HUES48 (cell line): ENCODE measurements around the gene RBM46.

Experiments
- H3K27ac ChIP-seq: one replicate; pipeline ENCODE4 v1.7.0; 2013; ENCODE audit warnings: low read depth, low read length, inconsistent platforms
- H3K27me3 ChIP-seq: 2 replicates; pipeline ENCODE4 v1.6.1; 2013; ENCODE audit warnings: mild to moderate bottlenecking, low read length; ENCODE audit not compliant: control insufficient read depth, insufficient read depth
- H3K36me3 ChIP-seq: 2 replicates; pipeline ENCODE4 v1.6.1; 2013; ENCODE audit warnings: low read length; ENCODE audit not compliant: control insufficient read depth, insufficient read depth
- H3K4me1 ChIP-seq: 2 replicates; pipeline ENCODE4 v1.6.1; 2013; ENCODE audit warnings: mild to moderate bottlenecking, low read length; ENCODE audit not compliant: control insufficient read depth, insufficient read depth
- H3K4me3 ChIP-seq: 2 replicates; pipeline ENCODE4 v1.5.1; 2013; ENCODE audit warnings: mild to moderate bottlenecking, low read depth, low read length
- H3K9ac ChIP-seq: 2 replicates; pipeline ENCODE4 v1.6.1; 2013; ENCODE audit warnings: mild to moderate bottlenecking, low read depth, low read length, moderate library complexity
- H3K9me3 ChIP-seq: 2 replicates; pipeline ENCODE4 v1.6.1; 2013; ENCODE audit warnings: low read length; ENCODE audit not compliant: control insufficient read depth, insufficient read depth

The RBM46 gene

GRCh38 chr4:154743683-154744340 lies 37.3 kb upstream of the RBM46 start, which contains the start of gene LRAT:
LRAT (plus strand) TSS chr4:154744000; CDS start chr4:154744327, 327 bp downstream.
- Histone ChIP-seq H3K9ac (peak within 1 kb of the TSS; percentile 67), H3K4me1 (peaks cover 56% of the 10 kb centered on the region), H3K27me3 (peaks cover 45% of the 10 kb centered on the region), H3K9me3 (no peaks in the 10 kb centered on the region), H3K36me3 (peaks cover 13% of the 10 kb centered on the region), H3K27ac (no peak within 1 kb of the TSS), H3K4me3 (peak within 1 kb of the TSS; percentile 87)

- H3K27me3 ChIP-seq = peaks cover 45% of the 10 kb centered on the region
- no peaks in the 10 kb centered on the region for H3K9me3 ChIP-seq
- H3K27ac ChIP-seq = no peak overlapping the region
- H3K36me3 ChIP-seq = peaks cover 19% of the 10 kb centered on the region
- H3K9ac ChIP-seq = peak overlapping the region; percentile 67
- H3K4me3 ChIP-seq = peak overlapping the region; percentile 87
- H3K4me1 ChIP-seq = peaks cover 52% of the 10 kb centered on the region
Observed at GRCh38 chr4:154744341-154744926, 36.6 kb upstream of the RBM46 start.

GRCh38 chr4:154757713-154758112 lies 23.4 kb upstream of the RBM46 start:
- no peaks in the 10 kb centered on the region for H3K4me1 ChIP-seq
- no peaks in the 10 kb centered on the region for H3K9me3 ChIP-seq
- H3K27ac ChIP-seq = no peak overlapping the region
- H3K9ac ChIP-seq = no peak overlapping the region
- no peak overlapping the region for H3K4me3 ChIP-seq
- peaks cover 10% of the 10 kb centered on the region for H3K36me3 ChIP-seq
- no peaks in the 10 kb centered on the region for H3K27me3 ChIP-seq

- Histone ChIP-seq H3K27me3 (no peaks in the 10 kb centered on the region), H3K27ac (no peak overlapping the region), H3K4me3 (no peak overlapping the region), H3K9ac (no peak overlapping the region), H3K4me1 (no peaks in the 10 kb centered on the region), H3K9me3 (no peaks in the 10 kb centered on the region), H3K36me3 (no peaks in the 10 kb centered on the region)
Observed at GRCh38 chr4:154760895-154761294, 20.2 kb upstream of the RBM46 start.

- Histone ChIP-seq H3K9me3 (no peaks in the 10 kb centered on the region), H3K9ac (no peak overlapping the region), H3K27ac (no peak overlapping the region), H3K27me3 (no peaks in the 10 kb centered on the region), H3K36me3 (no peaks in the 10 kb centered on the region), H3K4me1 (peaks cover 3% of the 10 kb centered on the region), H3K4me3 (no peak overlapping the region)
Observed at GRCh38 chr4:154778264-154778663, 2.8 kb upstream of the RBM46 start.

- Histone ChIP-seq H3K4me3 (no peak overlapping the region), H3K27ac (no peak overlapping the region), H3K9ac (no peak overlapping the region), H3K27me3 (no peaks in the 10 kb centered on the region), H3K9me3 (no peaks in the 10 kb centered on the region), H3K36me3 (no peaks in the 10 kb centered on the region), H3K4me1 (peaks cover 3% of the 10 kb centered on the region)
Observed at GRCh38 chr4:154779362-154779947, 1.6 kb upstream of the RBM46 start.

- Histone ChIP-seq H3K27ac (no peak overlapping the region), H3K27me3 (no peaks in the 10 kb centered on the region), H3K36me3 (no peaks in the 10 kb centered on the region), H3K4me3 (no peak overlapping the region), H3K9me3 (no peaks in the 10 kb centered on the region), H3K4me1 (peaks cover 3% of the 10 kb centered on the region), H3K9ac (no peak overlapping the region)
Observed at GRCh38 chr4:154781983-154782293, 866 bp downstream of the RBM46 start.

- H3K36me3 ChIP-seq = no peaks in the 10 kb centered on the region
- no peaks in the 10 kb centered on the region for H3K27me3 ChIP-seq
- H3K4me3 ChIP-seq = no peak overlapping the region
Observed at GRCh38 chr4:154807042-154807630, 26.1 kb downstream of the RBM46 start.

GRCh38 chr4:154818230-154818629 lies 37.2 kb downstream of the RBM46 start:
- Histone ChIP-seq H3K9me3 (no peaks in the 10 kb centered on the region; the same call in 1 of the 2 replicates), H3K9ac (no peak overlapping the region), H3K27me3 (no peaks in the 10 kb centered on the region), H3K4me3 (no peak overlapping the region), H3K4me1 (no peaks in the 10 kb centered on the region), H3K27ac (no peak overlapping the region), H3K36me3 (no peaks in the 10 kb centered on the region)

More at GRCh38 chr4:154807042-154807630, 26.1 kb downstream of the RBM46 start:
- no peaks in the 10 kb centered on the region for H3K4me1 ChIP-seq
- no peaks in the 10 kb centered on the region for H3K9me3 ChIP-seq
- no peak overlapping the region for H3K9ac ChIP-seq
- H3K27ac ChIP-seq = no peak overlapping the region

GRCh38 chr4:154822775-154823174 lies 41.7 kb downstream of the RBM46 start:
- Histone ChIP-seq H3K9me3 (no peaks in the 10 kb centered on the region; the same call in 1 of the 2 replicates), H3K27me3 (no peaks in the 10 kb centered on the region), H3K36me3 (no peaks in the 10 kb centered on the region), H3K27ac (no peak overlapping the region), H3K4me3 (no peak overlapping the region), H3K9ac (no peak overlapping the region), H3K4me1 (no peaks in the 10 kb centered on the region)

- Histone ChIP-seq H3K4me3 (peak overlapping the region; percentile 26; the same call in 1 of the 2 replicates), H3K27me3 (no peaks in the 10 kb centered on the region), H3K9me3 (no peaks in the 10 kb centered on the region), H3K4me1 (peaks cover 17% of the 10 kb centered on the region), H3K9ac (no peak overlapping the region), H3K36me3 (no peaks in the 10 kb centered on the region), H3K27ac (no peak overlapping the region)
Observed at GRCh38 chr4:154836030-154836429, 55.0 kb downstream of the RBM46 start.
